Measurements from ENCODE around the gene EIF1AD. TPM values are rescaled to one million over a fixed set of nuclear protein-coding genes. Genes with fewer than 3 reads are reported as not detected.
"Not testable (repeated sequence)": the region's sequence is repeated elsewhere in the genome, so short reads cannot be mapped to it uniquely, and the experiment has no call there.

The EIF1AD gene
- total RNA-seq, 1 experiment from 2014 or later: 45.8 TPM

DNA sequence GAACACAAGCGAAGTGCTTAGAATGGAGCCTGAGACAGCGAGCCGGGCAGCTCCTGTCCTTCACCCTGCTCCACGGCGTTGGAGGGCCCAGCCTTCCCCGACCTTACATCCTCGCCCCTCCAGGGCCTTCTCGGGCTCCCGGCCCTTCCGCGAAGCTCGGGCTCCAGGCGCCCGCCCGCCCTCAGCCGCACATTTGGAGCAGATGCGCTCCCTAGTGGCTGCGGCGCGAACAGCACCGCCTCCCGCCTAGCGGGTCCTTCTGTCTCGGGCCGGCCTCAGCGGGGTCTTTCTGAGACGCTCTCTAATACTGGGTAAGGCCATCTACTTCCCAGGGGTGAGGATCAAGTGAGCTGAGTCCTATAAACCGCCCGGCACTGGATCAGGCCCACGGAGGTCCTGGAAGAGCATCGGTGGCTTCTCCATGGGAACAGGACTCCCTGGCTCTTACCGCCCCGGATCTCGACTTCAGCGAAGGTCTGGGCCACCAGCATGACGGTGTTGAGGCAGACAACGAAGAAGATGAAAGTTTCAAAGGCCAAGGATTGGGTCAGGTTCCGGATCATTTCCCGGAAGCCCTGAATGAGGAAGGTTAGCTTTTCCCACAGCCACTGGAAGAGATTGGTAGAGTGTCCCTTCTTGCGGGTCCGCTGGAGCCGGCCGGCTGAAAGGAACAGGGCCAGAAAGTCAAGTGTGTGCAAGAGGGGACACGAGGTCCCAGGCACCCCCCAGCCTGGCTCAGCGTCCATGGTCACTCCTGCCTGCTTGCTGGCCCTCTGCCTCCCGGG, 20.6 kb upstream of the EIF1AD start:
- peak; percentile 55 for DNase-seq (ENCODE audit: low read depth)

GRCh38 chr11:66020618-66021357, 18.8 kb upstream of the EIF1AD start:
- DNase-seq (ENCODE audit: low read depth): peak; percentile 95

DNA sequence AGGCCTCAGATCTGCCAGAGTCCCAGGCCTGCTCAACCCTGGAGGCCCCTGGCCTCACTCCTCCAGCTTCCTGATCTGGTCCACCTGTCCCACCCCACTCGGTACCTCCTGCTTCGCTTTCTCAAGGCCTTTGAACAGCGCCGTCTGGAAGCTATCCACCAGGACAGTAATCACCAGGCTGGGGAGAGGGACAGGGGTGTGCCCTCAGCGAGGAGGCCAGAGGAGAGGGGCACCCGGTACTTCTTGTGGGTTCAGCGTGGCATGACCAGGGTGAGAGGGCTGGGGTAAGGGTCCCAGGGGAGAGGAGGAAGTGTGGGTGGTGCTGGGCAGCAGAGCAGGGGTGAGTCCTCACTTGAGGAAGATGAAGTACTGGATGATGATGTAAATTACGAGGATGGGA, 18.3 kb upstream of the EIF1AD start:
- DNase-seq (ENCODE audit: low read depth): no peak

- DNase-seq (ENCODE audit: low read depth): no peak
Observed at GRCh38 chr11:66017321-66017720, 15.4 kb upstream of the EIF1AD start.

DNA sequence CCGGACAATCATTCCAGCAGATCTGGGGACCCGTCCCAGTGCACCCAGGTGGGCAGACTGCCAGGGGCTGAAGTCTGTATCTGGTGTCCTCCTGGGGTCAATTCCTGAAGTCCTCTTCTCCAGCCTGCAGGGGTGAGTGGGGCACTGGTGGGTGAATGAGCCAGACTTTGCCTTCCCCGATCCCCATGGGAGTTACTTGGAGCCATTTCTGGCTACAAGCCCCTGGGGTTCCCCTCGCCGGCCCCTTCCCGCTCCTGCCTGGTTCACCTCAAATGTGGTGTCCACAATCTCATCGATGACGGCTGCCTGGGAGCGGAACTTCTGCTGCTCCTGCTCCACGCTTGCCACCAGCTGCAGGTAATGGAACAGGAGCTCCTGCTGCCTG, 14.8 kb upstream of the EIF1AD start:
- no peak for DNase-seq (ENCODE audit: low read depth)

DNA sequence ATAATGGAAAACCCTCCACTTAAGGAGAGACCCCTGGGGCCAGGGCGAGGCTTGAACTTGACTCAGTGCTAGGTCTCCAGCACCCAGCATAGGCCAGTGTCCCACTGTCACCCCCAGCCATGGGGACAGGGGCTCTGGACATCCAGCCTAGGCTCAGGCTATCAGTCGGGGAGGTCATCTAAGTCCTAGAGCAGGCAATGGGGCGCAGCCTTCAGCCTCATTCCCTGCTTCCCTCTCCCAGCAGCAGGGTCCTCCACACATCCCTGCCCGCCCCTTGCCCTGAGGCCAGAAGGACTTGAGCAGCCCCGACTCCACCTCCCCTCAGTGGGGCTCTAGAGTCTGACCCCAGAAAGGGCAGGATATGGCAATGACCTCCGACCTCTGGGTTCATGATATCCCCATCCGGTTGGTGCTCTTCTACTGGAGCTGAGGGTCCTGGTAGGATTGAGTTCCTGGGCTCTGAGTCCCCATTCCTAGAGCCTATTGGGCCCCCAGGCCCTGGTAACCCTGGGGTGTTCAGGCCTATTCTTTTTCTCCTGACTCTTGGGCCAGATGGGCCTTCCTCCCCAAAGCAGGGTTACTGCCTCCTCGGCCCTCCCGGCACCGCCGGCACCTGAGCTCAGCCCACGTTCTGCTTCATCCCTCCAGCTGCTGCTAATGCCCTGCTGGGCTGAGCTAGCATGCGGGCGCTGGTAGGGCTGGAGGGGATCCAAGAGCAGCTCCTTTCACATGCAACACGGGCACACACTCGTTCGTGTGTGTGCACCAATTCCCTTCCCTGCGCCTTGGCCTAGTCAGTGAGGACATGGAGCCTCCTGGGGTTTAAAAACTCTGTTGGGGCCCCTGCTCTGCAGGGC, 14.2 kb upstream of the EIF1AD start:
- no peak for DNase-seq (ENCODE audit: low read depth)

GRCh38 chr11:66015454-66015881, 13.5 kb upstream of the EIF1AD start:
- DNase-seq (ENCODE audit: low read depth): peak; percentile 97

DNA sequence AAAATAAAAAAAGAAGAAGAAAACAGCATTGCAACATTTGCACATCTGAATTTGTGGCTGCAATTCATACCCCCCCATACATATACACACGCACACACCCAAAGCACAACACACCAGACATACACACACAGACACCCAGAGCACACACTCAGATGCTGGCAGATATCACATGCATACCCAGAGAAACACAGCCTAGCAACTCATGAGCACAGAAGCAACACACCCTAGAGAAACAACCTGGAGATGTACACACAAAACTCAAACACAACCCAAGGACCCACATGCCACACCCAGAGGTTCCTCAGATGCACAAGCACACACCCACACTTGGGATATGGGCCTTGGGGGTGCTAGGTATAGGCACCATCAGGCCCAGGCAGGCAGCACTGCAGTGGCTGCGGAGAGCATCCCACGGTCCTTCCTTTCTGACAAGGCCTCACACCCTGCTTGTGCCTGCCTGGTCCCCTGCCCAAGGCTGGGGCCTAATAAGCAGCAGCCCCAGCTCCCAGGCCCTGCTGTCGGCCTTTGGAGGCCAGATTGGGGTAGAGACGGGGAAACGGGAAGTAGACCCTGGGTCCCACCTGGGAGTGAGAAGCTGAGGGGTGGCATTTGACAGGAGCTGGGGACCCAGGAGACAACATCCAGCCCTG, 13.0 kb upstream of the EIF1AD start:
- DNase-seq (ENCODE audit: low read depth): no peak

GRCh38 chr11:66013762-66014100, 11.8 kb upstream of the EIF1AD start:
- DNase-seq (ENCODE audit: low read depth): no peak

DNA sequence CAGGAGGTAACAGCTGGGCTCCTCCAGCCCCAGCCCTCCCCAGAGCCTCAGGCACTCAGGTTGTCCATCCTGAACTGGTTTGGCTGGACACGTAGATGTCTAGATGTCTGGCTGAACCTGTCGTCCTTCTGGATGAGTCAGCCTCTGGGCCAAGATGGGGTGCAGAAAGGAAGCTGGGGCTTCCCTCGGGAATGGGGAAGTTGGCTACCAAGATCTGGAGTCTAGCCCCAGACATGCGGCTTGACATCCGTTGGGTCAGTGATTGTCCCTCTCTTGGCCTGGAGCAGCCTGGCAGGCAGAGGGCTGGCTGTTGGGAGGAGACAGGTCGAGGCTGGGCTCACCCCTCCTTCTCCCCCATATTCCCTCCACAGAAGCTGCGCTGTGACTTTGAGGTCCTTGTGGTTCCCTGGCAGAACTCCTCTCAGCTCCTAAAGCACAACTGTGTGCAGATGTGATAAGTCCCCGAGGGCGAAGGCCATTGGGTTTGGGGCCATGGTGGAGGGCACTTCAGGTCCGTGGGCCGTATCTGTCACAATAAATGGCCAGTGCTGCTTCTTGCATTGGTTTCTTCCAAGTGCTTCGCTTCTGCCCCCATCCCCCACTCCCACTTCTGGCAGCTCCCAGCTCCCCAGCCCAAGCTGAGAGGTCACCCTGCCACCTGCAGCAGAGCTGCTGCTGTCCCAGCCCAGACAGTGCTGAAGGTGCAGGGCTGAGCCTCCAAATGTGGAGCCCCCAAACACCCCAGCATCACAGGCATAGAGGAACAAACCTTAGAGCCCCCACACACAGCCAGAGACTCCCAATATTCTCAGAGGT, 11.2 kb upstream of the EIF1AD start:
- no peak for DNase-seq (ENCODE audit: low read depth)

GRCh38 chr11:66012371-66012945, 10.5 kb upstream of the EIF1AD start:
- no peak for DNase-seq (ENCODE audit: low read depth)

- no peak for DNase-seq (ENCODE audit: low read depth)
Observed at GRCh38 chr11:66011785-66012303, 9.9 kb upstream of the EIF1AD start, which contains the start of gene CST6. Gene CST6 (plus strand): TSS chr11:66012008. CDS start chr11:66012045, 37 bp downstream.

DNA sequence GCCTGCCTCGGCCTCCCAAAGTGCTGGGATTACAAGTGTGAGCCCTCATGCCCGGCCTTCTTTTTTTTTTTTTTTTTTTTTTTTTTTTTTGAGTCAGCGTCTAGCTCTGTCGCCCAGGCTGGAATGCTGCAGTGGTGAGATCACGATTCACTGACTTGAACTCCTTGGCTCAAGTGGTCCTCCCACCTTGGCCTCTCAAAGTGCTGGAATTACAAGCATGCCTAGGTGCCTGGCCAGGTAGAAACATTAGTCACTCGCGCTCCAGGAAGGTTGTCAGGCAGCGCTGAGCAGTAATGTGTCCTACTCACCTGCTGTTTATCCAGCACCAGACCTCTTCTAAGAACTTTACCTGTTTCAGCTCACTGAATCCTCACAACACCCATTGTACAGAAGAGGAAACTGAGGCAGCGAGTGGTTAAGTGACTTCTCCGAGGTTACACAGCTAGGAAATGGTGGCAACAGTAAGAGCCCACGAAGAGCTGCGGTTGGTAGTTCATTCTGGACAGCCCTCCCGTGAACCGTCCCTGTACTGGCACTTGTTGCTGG, 9.4 kb upstream of the EIF1AD start:
- peak; percentile 48 for DNase-seq (ENCODE audit: low read depth)

DNA sequence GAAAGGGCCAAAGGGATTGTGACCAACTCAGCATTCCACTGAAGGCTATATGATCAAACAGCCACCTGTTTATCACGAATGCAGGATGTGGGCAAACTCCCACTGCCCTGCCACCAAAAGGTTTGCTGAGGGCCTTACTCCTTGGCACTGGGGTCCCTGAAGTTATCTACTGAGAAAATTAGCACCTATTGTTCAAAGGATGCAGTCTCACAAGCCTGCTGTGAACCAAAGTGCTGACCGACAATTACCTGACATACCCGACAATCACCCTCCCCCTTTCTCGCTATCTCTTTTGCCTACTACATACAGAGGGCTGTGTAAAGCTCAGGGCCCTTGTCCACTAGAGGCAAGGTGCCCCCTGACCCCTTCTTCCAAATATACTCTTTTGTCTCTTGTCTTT, 8.1 kb upstream of the EIF1AD start:
- DNase-seq (ENCODE audit: low read depth): not testable (repeated sequence)

GRCh38 chr11:66008468-66009101, 6.6 kb upstream of the EIF1AD start:
- peak; percentile 80 for DNase-seq (ENCODE audit: low read depth)

DNA sequence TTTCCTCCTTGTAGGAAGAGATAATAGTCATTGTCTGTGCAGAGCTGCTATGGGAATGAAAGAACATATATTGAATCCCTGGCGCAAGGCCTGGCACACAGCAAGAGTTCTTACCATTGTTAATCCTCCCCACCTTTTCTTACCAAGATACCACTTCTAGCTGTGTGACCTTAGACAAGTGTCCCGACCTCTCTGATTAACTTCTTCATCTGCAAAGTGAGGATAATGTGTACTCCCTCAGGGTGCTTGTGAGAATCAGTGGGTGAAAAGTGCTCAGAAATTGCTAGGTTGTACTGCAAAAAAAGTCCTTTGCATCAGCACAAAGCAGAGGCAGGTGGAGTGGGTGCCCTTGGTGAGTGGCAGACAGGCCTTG, 6.1 kb upstream of the EIF1AD start:
- no peak for DNase-seq (ENCODE audit: low read depth)

DNA sequence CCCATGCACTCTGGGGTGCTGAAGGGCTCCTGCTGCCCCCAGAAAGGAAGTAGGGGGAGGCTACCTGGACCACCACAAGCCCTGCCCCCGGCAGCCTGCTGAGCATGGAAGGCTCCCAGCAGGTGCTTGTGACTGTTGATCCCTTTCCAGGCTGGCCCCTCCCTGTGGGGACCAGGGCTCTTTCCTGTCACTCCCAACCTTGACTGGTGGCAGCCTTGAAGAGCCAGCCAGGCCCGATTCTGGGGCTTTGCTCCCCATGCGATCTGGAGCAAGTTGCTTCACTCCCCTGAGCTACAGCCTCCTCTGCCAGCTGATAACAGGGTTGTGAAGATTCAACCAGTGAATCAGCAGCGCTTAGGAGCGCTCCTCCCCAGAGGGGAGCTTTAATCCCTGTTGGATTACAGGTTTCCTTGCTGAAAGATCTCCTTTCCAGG, 5.3 kb upstream of the EIF1AD start:
- no peak for DNase-seq (ENCODE audit: low read depth)

DNA sequence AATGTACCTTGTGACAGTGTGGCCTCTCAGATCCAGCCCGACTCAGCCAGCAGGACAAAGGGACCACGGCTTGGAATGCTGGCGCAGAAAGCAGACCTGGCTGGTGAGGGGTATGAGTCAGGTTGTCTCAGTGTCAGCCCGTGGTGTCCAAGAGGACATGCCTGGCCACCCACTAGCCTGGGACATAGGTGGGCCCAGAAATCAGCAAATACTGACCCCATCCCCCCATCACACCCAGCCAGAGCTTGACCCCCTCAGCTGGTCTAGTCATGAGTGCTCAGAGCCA, 4.9 kb upstream of the EIF1AD start:
- no peak for DNase-seq (ENCODE audit: low read depth)

Data from HT1080 (cell line).